Esophagus squamous epithelium (tissue), 5 donors: Measurements from ENCODE around the gene DIAPH3. TPM values are rescaled to one million over a fixed set of nuclear protein-coding genes. Genes with fewer than 3 reads are reported as not detected.

Experiments
- DNase-seq: peaks from one replicate; lab custom pipeline; 2025; lab: John Stamatoyannopoulos, UW
- H3K27ac ChIP-seq, 4 donors: fragments of 200-600 bp; sonication (generic); one replicate each; pipeline ENCODE4 v1.5.1; 2016 to 2019; ENCODE audit warnings: mild to moderate bottlenecking in 1 of 4
- H3K27me3 ChIP-seq, 4 donors: fragments of 200-600 bp; sonication (generic); 1 replicate in 3 of 4; 2 replicates in 1 of 4; pipeline versions ENCODE4 v1.5.1 to v1.6.0; 2017 to 2021; ENCODE audit warnings: antibody characterized with exemption in 1 of 4
- H3K36me3 ChIP-seq, 3 donors: fragments of 200-600 bp; sonication (generic); one replicate each; pipeline ENCODE4 v1.5.1; 2016 to 2019
- H3K4me1 ChIP-seq, 3 donors: fragments of 200-600 bp; sonication (generic); one replicate each; pipeline ENCODE4 v1.5.1; 2017 to 2019
- H3K4me3 ChIP-seq, 4 donors: fragments of 200-600 bp; sonication (generic); 1 replicate in 3 of 4; 2 replicates in 1 of 4; pipeline ENCODE4 v1.5.1; 2016 to 2019; ENCODE audit warnings: mild to moderate bottlenecking in 2 of 4, moderate library complexity in 1 of 4
- H3K9me3 ChIP-seq, 3 donors: fragments of 200-600 bp; sonication (generic); one replicate each; pipeline ENCODE4 v1.5.1; 2016 to 2019
- CTCF ChIP-seq, 6 experiments: fragments of 450-650 bp in 4 of 6; fragments of 200-600 bp in 2 of 6; sonication (generic) in 2 of 6; IDR thresholded peaks; one replicate each; pipeline ENCODE4 v1.5.1; 2016 to 2019; ENCODE audit warnings: antibody characterized with exemption in 6 of 6, mild to moderate bottlenecking in 4 of 6, moderate library complexity in 4 of 6
- POLR2A ChIP-seq, 4 donors: fragments of 450-650 bp; IDR thresholded peaks; one replicate each; pipeline ENCODE4 v1.6.1; 2017; ENCODE audit warnings: antibody characterized with exemption in 4 of 4, mild to moderate bottlenecking in 4 of 4, moderate library complexity in 3 of 4
- WGBS, 2 donors: methylation state at CpG; one replicate each; pipeline ENCODE4 v1.1.5; 2018; 5-methylcytosine and 5-hydroxymethylcytosine counted together
- intact Hi-C: fragments of 100-400 bp; cut with DNase I; formaldehyde crosslinking; loops from one replicate; pipeline ENCODE4 v1.15.0; 2022
- total RNA-seq, 4 donors: library from RNA; depleted of rRNA; stranded (reverse); fragments of >200 nt; gene quantifications; one replicate each; pipeline ENCODE4 v1.1.0, GENCODE V29; 2016
- donor health status: DM: yes; HTN: yes; CAD: no.

Gene DIAPH3
- total RNA-seq, 4 donors from 2014 or later, result 2.2 to 11.1 (median 4.0) TPM

DNA sequence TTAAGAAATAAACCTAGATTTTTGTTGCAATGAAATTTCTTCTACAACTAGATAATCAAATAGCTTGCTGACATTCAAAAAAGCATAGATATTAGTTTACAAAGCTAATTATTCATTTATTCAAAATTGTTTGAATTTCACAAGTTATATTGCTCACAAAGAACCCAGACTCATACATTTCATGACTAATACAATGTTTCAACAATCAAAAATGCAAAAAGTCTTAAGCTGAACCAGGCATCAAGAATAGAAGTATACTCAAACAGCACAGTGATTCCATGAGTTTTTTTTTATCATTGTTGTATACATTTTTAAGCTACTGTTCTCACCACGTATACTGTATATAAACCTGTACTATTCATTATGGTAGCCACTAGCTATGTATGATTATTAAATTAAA is 51.0 kb downstream of the DIAPH3 start:
- H3K4me1 ChIP-seq, result no peaks in the 10 kb centered on the region
- WGBS, 2 donors, result 82 to 83% methylated on average over 1 of the region's 1 CpG
- no peak overlapping the region for H3K4me3 ChIP-seq
- H3K36me3 ChIP-seq, result no peaks in the 10 kb centered on the region
- DNase-seq, result no peak
- intact Hi-C loops, result no loop called here
- H3K27ac ChIP-seq, result no peak overlapping the region
- TF ChIP-seq CTCF (IDR thresholded peaks at IDR 0.05) (no peak), POLR2A (IDR thresholded peaks at IDR 0.05) (no peak)
- H3K9me3 ChIP-seq, result peaks cover 0 to 5% (median 0%) of the 10 kb centered on the region in 3 donors
- H3K27me3 ChIP-seq, result no peaks in the 10 kb centered on the region

DNA sequence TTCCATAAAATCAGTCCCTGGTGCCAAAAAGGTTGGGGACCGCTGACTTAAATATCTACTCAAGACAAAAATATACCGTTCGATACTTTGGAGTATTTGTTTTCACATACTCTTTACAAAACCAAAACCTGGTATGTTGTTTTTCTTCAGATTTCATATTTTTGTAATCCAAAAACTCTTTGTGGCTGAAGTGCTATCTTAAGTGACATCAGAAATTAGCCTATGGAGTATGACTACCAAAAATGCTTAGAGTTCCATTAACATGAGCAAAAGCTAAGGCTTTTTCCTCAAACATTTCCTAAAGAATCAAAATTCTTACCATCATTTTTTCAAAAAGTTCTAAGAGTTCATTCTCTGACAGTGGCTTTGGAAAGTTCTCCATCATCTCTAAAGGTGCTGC is 52.0 kb downstream of the DIAPH3 start:
- no peak for TF ChIP-seq POLR2A (IDR thresholded peaks at IDR 0.05)
- TF ChIP-seq CTCF (IDR thresholded peaks at IDR 0.05), result no peak
- H3K9me3 ChIP-seq, result peaks cover 0 to 5% (median 0%) of the 10 kb centered on the region in 3 donors
- H3K36me3 ChIP-seq, result no peaks in the 10 kb centered on the region
- H3K27me3 ChIP-seq, result no peaks in the 10 kb centered on the region
- 98% methylated on average over 3 of the region's 3 CpGs for WGBS, 2 donors
- H3K27ac ChIP-seq, result no peak overlapping the region
- no peaks in the 10 kb centered on the region for H3K4me1 ChIP-seq
- DNase-seq, result no peak
- no peak overlapping the region for H3K4me3 ChIP-seq
- intact Hi-C loops, result no loop called here

GRCh38 chr13:60109285-60109684 is 54.4 kb downstream of the DIAPH3 start:
- DNase-seq, result no peak
- TF ChIP-seq POLR2A (IDR thresholded peaks at IDR 0.05) (no peak), CTCF (IDR thresholded peaks at IDR 0.05) (no peak)
- Histone ChIP-seq H3K4me1 (no peaks in the 10 kb centered on the region), H3K4me3 (no peak overlapping the region), H3K27ac (no peak overlapping the region), H3K27me3 (no peaks in the 10 kb centered on the region), H3K9me3 (peaks cover 0 to under 1% (median 0%) of the 10 kb centered on the region in 3 donors), H3K36me3 (no peaks in the 10 kb centered on the region)
- intact Hi-C loops, result no loop called here
- 85 to 97% methylated on average over 3 of the region's 3 CpGs for WGBS, 2 donors

DNA sequence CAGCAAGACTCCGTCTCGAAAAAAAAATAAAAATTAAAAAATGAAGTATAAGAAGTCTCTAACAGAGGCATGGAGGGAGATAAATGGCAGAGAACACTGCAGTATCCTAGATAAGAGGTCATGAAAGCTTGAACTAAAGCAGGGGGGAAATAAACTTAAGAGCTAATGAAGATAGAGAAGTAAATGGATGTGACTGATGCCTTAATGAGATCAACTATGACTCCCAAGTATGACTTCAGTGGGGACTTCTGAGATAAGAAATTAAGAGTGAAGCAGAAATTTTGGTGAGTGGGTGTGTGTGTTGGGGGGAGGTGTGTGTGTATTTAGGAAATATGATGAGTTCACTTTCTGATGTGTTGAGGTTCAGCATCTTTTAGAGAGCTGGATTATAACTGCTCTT is 55.1 kb downstream of the DIAPH3 start:
- Histone ChIP-seq H3K27ac (no peak overlapping the region), H3K36me3 (no peaks in the 10 kb centered on the region), H3K4me3 (no peak overlapping the region), H3K4me1 (no peaks in the 10 kb centered on the region), H3K9me3 (no peaks in the 10 kb centered on the region), H3K27me3 (no peaks in the 10 kb centered on the region)
- DNase-seq, result no peak
- intact Hi-C loops, result no loop called here
- TF ChIP-seq POLR2A (IDR thresholded peaks at IDR 0.05) (no peak), CTCF (IDR thresholded peaks at IDR 0.05) (no peak)
- 90 to 92% methylated on average over 2 of the region's 2 CpGs for WGBS, 2 donors

- Histone ChIP-seq H3K27ac (no peak overlapping the region), H3K36me3 (no peaks in the 10 kb centered on the region), H3K27me3 (no peaks in the 10 kb centered on the region), H3K9me3 (no peaks in the 10 kb centered on the region), H3K4me1 (no peaks in the 10 kb centered on the region), H3K4me3 (no peak overlapping the region)
- intact Hi-C loops, result no loop called here
- 77 to 96% methylated on average over 4 of the region's 4 CpGs for WGBS, 2 donors
- no peak for DNase-seq
- TF ChIP-seq POLR2A (IDR thresholded peaks at IDR 0.05), result no peak
- TF ChIP-seq CTCF (IDR thresholded peaks at IDR 0.05), result no peak
Measured at GRCh38 chr13:60099631-60100420, 63.9 kb downstream of the DIAPH3 start.
